ENCODE data around the gene SLC25A1.

GRCh38 chr22:19204640-19205039, 26.1 kb upstream of the SLC25A1 start:
- TF ChIP-seq, protein P1, sequence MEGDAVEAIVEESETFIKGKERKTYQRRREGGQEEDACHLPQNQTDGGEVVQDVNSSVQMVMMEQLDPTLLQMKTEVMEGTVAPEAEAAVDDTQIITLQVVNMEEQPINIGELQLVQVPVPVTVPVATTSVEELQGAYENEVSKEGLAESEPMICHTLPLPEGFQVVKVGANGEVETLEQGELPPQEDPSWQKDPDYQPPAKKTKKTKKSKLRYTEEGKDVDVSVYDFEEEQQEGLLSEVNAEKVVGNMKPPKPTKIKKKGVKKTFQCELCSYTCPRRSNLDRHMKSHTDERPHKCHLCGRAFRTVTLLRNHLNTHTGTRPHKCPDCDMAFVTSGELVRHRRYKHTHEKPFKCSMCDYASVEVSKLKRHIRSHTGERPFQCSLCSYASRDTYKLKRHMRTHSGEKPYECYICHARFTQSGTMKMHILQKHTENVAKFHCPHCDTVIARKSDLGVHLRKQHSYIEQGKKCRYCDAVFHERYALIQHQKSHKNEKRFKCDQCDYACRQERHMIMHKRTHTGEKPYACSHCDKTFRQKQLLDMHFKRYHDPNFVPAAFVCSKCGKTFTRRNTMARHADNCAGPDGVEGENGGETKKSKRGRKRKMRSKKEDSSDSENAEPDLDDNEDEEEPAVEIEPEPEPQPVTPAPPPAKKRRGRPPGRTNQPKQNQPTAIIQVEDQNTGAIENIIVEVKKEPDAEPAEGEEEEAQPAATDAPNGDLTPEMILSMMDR (IDR thresholded peaks at IDR 0.05; ENCODE audit: control extremely low read depth in 1 of 3, insufficient read depth in 1 of 3, low read depth in 1 of 3, low read length in 3 of 3): no peak
- TF ChIP-seq GABPA (IDR thresholded peaks at IDR 0.05; ENCODE audit: borderline replicate concordance, insufficient read depth, low read length) (no peak), E2F6 (IDR thresholded peaks at IDR 0.05) (no peak), EP300 (IDR thresholded peaks at IDR 0.05; ENCODE audit: borderline replicate concordance in 1 of 2, low read depth in 2 of 2, low read length in 2 of 2) (no peak)

Data from H1 (cell line).